AG09319 (cell line): Measurements from ENCODE around the gene PDE4D.
A peak's percentile ranks its signal among the peaks of the same experiment; 100 is the strongest.

Source experiments
- DNase-seq: peaks from one replicate; pipeline ENCODE4 v3.0.0-alpha.2; 2010; ENCODE audit warnings: low read depth; ENCODE audit errors: extremely low read depth
- TF ChIP-seq, protein P1 (sequence below): IDR thresholded peaks from 2 replicates; pipeline ENCODE4 v1.5.1; 2011; ENCODE audit warnings: low read depth, mild to moderate bottlenecking, inconsistent platforms, low read length, moderate library complexity

The PDE4D gene

DNA sequence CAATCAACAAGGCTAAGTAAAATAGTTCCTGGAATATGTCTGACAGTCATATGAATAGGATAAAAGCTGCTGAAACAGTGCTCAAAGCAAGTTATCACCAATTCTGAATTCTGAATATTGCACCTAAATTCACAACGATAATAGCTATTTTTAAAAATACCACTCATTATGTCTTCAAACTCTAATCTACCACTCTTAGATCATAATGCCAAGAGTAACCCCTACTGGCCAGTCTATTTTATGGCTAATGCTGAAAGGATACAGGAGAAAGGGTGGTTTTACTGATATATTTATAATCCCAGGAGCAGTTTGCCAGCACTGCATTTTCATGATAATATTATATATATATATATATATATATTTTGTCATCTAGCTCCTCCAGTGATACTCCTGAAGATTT is 232.8 kb downstream of the PDE4D start:
- TF ChIP-seq, protein P1, sequence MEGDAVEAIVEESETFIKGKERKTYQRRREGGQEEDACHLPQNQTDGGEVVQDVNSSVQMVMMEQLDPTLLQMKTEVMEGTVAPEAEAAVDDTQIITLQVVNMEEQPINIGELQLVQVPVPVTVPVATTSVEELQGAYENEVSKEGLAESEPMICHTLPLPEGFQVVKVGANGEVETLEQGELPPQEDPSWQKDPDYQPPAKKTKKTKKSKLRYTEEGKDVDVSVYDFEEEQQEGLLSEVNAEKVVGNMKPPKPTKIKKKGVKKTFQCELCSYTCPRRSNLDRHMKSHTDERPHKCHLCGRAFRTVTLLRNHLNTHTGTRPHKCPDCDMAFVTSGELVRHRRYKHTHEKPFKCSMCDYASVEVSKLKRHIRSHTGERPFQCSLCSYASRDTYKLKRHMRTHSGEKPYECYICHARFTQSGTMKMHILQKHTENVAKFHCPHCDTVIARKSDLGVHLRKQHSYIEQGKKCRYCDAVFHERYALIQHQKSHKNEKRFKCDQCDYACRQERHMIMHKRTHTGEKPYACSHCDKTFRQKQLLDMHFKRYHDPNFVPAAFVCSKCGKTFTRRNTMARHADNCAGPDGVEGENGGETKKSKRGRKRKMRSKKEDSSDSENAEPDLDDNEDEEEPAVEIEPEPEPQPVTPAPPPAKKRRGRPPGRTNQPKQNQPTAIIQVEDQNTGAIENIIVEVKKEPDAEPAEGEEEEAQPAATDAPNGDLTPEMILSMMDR: peak; percentile 26
- no peak for DNase-seq

DNA sequence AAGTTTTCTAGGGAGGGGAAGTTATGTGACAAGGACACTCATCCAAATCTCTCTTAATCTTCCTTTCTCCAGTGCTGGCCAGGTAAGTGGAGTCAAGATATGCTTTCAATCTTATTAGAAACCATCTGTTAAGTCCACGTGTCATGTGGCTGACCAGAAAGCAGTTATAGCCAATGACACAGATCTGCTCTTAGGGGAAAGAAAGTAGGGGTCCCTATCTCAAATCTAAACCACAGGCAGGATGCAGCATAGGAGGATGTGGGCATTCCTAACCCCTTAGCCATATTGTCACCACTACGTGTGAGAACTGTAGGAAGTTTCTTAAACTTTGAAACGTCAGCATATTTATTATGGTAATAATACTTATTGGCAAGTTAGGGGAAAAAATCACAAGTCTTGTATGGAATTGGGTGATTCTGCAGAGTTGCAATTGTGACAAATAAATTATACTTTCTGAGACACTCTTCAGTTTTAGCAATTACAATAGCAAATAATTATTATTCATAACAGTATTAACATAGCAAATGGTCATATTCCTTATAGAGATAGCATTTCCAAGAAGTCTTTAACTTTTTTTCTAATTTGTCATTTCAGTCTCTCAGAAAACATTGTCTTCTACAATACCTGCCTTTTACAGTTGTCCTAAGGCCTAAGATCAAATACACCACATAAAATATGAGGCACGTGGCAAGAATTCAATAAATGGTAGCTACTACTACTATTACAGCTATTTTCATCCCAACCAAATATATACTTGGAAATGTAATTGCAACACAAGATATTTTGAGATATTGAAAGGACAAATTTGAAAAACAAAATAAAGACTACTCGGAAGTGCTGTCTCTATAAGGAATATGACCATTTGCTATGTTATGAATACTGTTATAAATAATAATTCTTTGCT is 236.9 kb downstream of the PDE4D start:
- no peak for DNase-seq
- TF ChIP-seq, protein P1: no peak

DNA sequence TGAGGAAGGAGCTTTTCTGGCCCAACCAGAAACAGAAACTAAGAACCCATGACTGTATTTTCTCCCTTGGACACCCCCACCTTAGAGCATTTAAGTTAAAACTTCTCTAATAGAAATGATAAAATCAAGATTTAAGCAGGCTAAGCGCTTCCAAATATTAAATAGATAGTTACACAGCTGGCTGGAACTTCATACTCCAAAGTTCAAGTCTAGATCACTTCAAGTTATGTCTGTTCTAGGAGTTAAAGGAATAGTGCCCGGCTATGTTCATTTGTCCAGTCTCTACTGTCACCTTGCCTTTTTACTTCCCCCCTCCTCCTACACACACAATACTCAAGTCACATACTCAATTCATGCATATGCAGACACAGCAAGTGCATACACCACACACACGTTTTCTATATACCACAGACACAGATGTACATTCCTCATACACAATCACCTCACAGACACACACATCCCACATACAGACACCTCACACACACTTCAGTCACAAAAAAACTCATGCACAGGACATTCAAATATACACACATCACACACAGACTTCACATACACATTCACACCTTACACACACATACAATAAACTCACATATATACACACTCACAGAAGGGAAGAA is 237.7 kb downstream of the PDE4D start:
- TF ChIP-seq, protein P1: no peak
- no peak for DNase-seq

DNA sequence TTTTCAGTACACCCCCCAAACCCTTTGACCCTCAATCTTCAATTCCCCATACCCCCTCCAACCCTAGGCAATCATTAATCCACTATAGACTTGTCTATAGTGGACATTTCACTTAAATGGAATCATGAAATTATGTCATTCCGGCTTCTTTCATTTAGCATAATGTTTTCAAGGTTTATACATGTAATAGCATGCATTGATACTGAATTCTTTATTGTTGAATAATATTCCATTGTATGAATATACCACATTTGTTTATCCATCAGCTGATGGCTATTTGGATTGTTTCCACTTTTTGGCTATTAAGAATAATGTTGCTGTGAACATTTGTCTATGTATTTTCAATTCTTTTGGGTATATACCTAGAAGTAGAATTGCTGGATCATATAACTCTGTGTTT is 238.8 kb downstream of the PDE4D start:
- TF ChIP-seq, protein P1: no peak
- DNase-seq: no peak

DNA sequence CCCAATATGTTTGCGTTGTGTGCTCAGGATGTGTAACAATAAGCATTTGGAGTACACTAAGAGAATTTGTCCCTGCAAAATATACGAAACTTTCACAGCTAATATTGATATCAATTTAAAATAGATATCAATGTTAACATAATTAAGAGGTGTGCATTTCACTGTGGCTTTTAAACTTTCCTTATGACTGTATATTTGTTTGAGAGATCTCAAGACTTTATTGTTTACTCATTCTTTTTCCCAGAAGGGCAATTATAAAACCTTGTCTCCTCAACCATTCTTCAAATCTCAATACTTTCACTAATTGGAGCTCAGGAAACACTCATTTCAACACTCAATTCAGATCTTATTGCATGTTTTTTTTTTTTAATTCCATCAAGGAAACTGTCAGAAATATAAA is 241.1 kb downstream of the PDE4D start:
- TF ChIP-seq, protein P1: no peak
- no peak for DNase-seq

DNA sequence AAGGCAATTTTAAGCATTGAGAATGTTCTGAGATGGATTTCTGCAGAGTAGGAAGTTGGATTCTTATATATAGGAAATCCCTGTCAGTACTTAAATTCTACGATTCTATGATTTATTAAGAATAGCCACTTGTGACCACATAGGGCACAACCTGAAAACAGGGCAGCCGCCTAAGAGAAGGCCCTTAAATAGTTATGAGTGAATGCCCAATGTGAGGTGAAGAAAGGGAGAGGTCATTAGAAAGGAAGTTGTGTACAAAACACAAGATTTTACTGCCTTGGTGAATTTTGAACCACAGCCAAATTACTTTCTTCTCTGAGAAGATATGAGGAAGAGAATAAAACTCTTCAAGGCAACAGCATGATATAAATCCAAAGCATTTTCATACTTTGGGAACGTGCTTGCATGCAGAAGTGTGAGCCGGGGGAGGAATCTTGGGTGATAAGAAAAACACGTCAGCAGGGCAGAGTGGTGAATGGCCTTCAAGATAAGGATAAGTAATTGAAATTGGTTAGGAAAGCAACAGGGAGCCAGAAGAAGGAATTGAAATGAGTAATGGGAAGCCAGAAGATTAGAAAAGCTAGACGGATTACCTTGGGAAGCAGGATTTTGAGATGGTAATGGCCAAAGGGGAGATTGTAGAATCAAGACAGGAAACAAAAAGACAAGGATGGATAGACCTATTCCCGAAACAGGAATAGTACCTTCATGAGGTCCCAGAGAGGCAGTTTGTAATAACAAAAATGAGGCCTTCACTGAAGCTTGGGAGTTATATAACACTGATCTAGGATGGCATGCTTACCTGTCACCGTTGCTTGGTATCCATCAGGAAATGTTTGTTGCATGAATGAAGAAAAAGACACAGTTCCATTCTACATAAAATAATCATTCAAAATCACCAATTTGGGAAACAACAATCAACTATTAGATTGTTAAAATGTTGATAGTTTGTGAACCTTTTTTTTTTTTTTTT is 244.3 kb downstream of the PDE4D start:
- no peak for DNase-seq
- TF ChIP-seq, protein P1: no peak
